Adipocyte (in vitro differentiated cells): ENCODE data around the gene KDELR3.
A peak's percentile ranks its signal among the peaks of the same experiment; 100 is the strongest.

Experiments
- DNase-seq: peaks from one replicate; pipeline ENCODE4 v3.0.0-alpha.2; 2015; ENCODE audit warnings: low read depth
- H3K27me3 ChIP-seq: replicated peaks from 2 replicates; pipeline ENCODE4 v1.7.0; 2013; ENCODE audit warnings: mild to moderate bottlenecking, low read length, moderate library complexity; ENCODE audit not compliant: control insufficient read depth, insufficient read depth
- H3K36me3 ChIP-seq: 2 replicates; pipeline ENCODE4 v1.7.0; 2013; ENCODE audit warnings: low read length, mild to moderate bottlenecking, moderate library complexity; ENCODE audit not compliant: control insufficient read depth, insufficient read depth, severe bottlenecking
- H3K4me1 ChIP-seq: 2 replicates; pipeline ENCODE4 v1.7.0; 2013; ENCODE audit warnings: mild to moderate bottlenecking, low read length, moderate library complexity; ENCODE audit not compliant: control insufficient read depth, insufficient read depth
- H3K4me3 ChIP-seq: 2 replicates; pipeline ENCODE4 v1.7.0; 2013; ENCODE audit warnings: mild to moderate bottlenecking, low read length, moderate library complexity
- H3K9ac ChIP-seq: 2 replicates; pipeline ENCODE4 v1.7.0; 2013; ENCODE audit warnings: mild to moderate bottlenecking, low read length, moderate library complexity
- H3K9me3 ChIP-seq: 2 replicates; pipeline ENCODE4 v1.7.0; 2013; ENCODE audit warnings: mild to moderate bottlenecking, low read length, moderate library complexity; ENCODE audit not compliant: control insufficient read depth

Gene KDELR3

GRCh38 chr22:38477585-38477984, 9.7 kb downstream of the KDELR3 start:
- H3K9ac ChIP-seq: no peak overlapping the region
- no peak overlapping the region for H3K4me3 ChIP-seq
- H3K4me1 ChIP-seq: no peaks in the 10 kb centered on the region
- H3K27me3 ChIP-seq: no peaks in the 10 kb centered on the region
- peaks cover 46% of the 10 kb centered on the region for H3K36me3 ChIP-seq
- DNase-seq: no peak
- no peaks in the 10 kb centered on the region for H3K9me3 ChIP-seq

- Histone ChIP-seq H3K4me3 (no peak overlapping the region), H3K9me3 (no peaks in the 10 kb centered on the region), H3K4me1 (no peaks in the 10 kb centered on the region), H3K27me3 (no peaks in the 10 kb centered on the region), H3K36me3 (peaks cover 62% of the 10 kb centered on the region), H3K9ac (no peak overlapping the region)
- peak; percentile 55 for DNase-seq
These were observed 11.4 kb downstream of the KDELR3 start for GRCh38 chr22:38479096-38479837.

- Histone ChIP-seq H3K9me3 (no peaks in the 10 kb centered on the region), H3K4me1 (peaks cover 4% of the 10 kb centered on the region), H3K9ac (no peak overlapping the region), H3K27me3 (no peaks in the 10 kb centered on the region), H3K36me3 (peaks cover 76% of the 10 kb centered on the region), H3K4me3 (no peak overlapping the region)
- peak; percentile 49 for DNase-seq
These were observed 13.4 kb downstream of the KDELR3 start for GRCh38 chr22:38481162-38481870.

GRCh38 chr22:38481871-38482332, 14.0 kb downstream of the KDELR3 start:
- peaks cover 4% of the 10 kb centered on the region for H3K4me1 ChIP-seq
- H3K9ac ChIP-seq: no peak overlapping the region
- no peaks in the 10 kb centered on the region for H3K9me3 ChIP-seq
- DNase-seq: no peak
- no peaks in the 10 kb centered on the region for H3K27me3 ChIP-seq
- H3K36me3 ChIP-seq: peaks cover 82% of the 10 kb centered on the region
- H3K4me3 ChIP-seq: no peak overlapping the region

GRCh38 chr22:38482662-38483308, 14.9 kb downstream of the KDELR3 start:
- H3K27me3 ChIP-seq: no peaks in the 10 kb centered on the region
- H3K4me3 ChIP-seq: no peak overlapping the region
- H3K4me1 ChIP-seq: peaks cover 4% of the 10 kb centered on the region
- no peak for DNase-seq
- no peak overlapping the region for H3K9ac ChIP-seq
- peaks cover 86% of the 10 kb centered on the region for H3K36me3 ChIP-seq
- no peaks in the 10 kb centered on the region for H3K9me3 ChIP-seq

GRCh38 chr22:38484244-38484643, 16.3 kb downstream of the KDELR3 start:
- H3K4me3 ChIP-seq: no peak overlapping the region
- no peaks in the 10 kb centered on the region for H3K9me3 ChIP-seq
- H3K27me3 ChIP-seq: no peaks in the 10 kb centered on the region
- no peak for DNase-seq
- peaks cover 4% of the 10 kb centered on the region for H3K4me1 ChIP-seq
- no peak overlapping the region for H3K9ac ChIP-seq
- peaks cover 97% of the 10 kb centered on the region for H3K36me3 ChIP-seq

- Histone ChIP-seq H3K9ac (no peak overlapping the region), H3K27me3 (no peaks in the 10 kb centered on the region), H3K9me3 (no peaks in the 10 kb centered on the region), H3K4me1 (peaks cover 19% of the 10 kb centered on the region), H3K36me3 (peaks cover 98% of the 10 kb centered on the region), H3K4me3 (no peak overlapping the region)
- no peak for DNase-seq
These were observed 17.9 kb downstream of the KDELR3 start for GRCh38 chr22:38485783-38486182.

- Histone ChIP-seq H3K4me1 (peaks cover 38% of the 10 kb centered on the region), H3K36me3 (peaks cover 98% of the 10 kb centered on the region), H3K9ac (no peak overlapping the region), H3K4me3 (no peak overlapping the region), H3K27me3 (no peaks in the 10 kb centered on the region), H3K9me3 (no peaks in the 10 kb centered on the region)
- no peak for DNase-seq
These were observed 20.1 kb downstream of the KDELR3 start for GRCh38 chr22:38487946-38488345.

GRCh38 chr22:38489142-38489541, 21.2 kb downstream of the KDELR3 start:
- H3K4me3 ChIP-seq: no peak overlapping the region
- no peaks in the 10 kb centered on the region for H3K9me3 ChIP-seq
- H3K36me3 ChIP-seq: peaks cover 98% of the 10 kb centered on the region
- H3K4me1 ChIP-seq: peaks cover 50% of the 10 kb centered on the region
- H3K9ac ChIP-seq: no peak overlapping the region
- H3K27me3 ChIP-seq: no peaks in the 10 kb centered on the region
- no peak for DNase-seq

- Histone ChIP-seq H3K36me3 (peaks cover 98% of the 10 kb centered on the region), H3K9ac (no peak overlapping the region), H3K4me1 (peaks cover 55% of the 10 kb centered on the region), H3K9me3 (no peaks in the 10 kb centered on the region), H3K4me3 (no peak overlapping the region), H3K27me3 (no peaks in the 10 kb centered on the region)
- DNase-seq: no peak
These were observed 21.8 kb downstream of the KDELR3 start for GRCh38 chr22:38489561-38490145.

- H3K4me3 ChIP-seq: no peak overlapping the region
- peaks cover 100% of the 10 kb centered on the region for H3K36me3 ChIP-seq
- H3K4me1 ChIP-seq: peaks cover 59% of the 10 kb centered on the region
- H3K9ac ChIP-seq: no peak overlapping the region
- no peak for DNase-seq
- no peaks in the 10 kb centered on the region for H3K9me3 ChIP-seq
- no peaks in the 10 kb centered on the region for H3K27me3 ChIP-seq
These were observed 22.6 kb downstream of the KDELR3 start for GRCh38 chr22:38490475-38490874.
